SH-SY5Y (cell line): ENCODE measurements around the gene FAM83C.

Experiments used
- GATA2 ChIP-seq: IDR thresholded peaks from 2 replicates; pipeline ENCODE4 v1.6.1; 2011; ENCODE audit warnings: mild to moderate bottlenecking, low read depth, low read length
- GATA3 ChIP-seq: IDR thresholded peaks from 2 replicates; pipeline ENCODE4 v1.6.1; 2011; ENCODE audit warnings: low read depth, mild to moderate bottlenecking, low read length, moderate library complexity

DNA sequence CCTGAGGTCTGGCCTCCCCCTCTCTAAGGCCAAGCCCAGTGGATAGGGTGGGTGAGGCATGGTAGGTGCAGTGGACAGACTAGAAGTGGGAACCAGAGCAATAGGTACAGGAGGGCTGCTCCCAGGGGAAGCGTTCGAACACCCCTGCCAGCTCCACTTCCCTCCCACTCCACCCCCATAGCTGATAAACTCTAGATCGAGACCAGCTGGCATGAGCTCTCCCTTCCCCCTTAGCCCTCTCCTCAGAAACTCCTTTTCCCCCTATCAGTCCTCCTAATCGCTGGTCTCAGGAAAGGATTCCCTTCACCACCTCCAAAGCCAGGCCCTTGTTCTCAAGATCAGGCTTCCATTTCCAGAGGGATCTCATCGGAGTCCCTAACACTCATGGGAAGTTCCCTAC is 6.0 kb upstream of the FAM83C start:
- no peak for TF ChIP-seq GATA2
- TF ChIP-seq GATA3 = no peak
